ENCODE measurements around the gene POLR2M.

The POLR2M gene

DNA sequence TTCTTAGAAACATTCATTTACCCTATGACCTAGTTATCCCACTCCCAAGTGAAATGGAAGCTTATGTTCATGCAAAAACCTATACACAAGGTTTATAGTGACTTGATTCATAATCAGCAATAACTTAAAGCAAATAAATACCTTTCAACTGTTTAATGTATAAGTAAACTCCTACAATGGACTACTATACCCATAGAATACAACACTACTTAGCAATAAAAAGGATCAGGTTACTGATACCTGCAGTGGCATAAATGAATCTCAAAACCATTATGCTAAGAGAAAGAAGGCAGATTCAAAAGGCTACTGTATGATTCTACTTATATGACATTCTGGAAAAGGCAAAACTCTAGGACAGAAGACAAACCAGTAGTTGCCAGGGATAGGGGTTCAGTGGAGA lies 8.3 kb upstream of the POLR2M start:
- no peak for TF ChIP-seq SIN3A (IDR thresholded peaks at IDR 0.05; ENCODE audit: borderline replicate concordance, insufficient read depth, low read length)
- TF ChIP-seq FOXP2 (optimal IDR thresholded peaks at IDR 0.05; ENCODE audit: borderline replicate concordance, extremely low read depth, extremely low read length, insufficient read depth) = no peak
- TF ChIP-seq POLR2AphosphoS5 (IDR thresholded peaks at IDR 0.05; ENCODE audit: low read depth, low read length) = no peak
- no peak for TF ChIP-seq TAF1 (IDR thresholded peaks at IDR 0.05; ENCODE audit: borderline replicate concordance, insufficient read depth, low read length)

DNA sequence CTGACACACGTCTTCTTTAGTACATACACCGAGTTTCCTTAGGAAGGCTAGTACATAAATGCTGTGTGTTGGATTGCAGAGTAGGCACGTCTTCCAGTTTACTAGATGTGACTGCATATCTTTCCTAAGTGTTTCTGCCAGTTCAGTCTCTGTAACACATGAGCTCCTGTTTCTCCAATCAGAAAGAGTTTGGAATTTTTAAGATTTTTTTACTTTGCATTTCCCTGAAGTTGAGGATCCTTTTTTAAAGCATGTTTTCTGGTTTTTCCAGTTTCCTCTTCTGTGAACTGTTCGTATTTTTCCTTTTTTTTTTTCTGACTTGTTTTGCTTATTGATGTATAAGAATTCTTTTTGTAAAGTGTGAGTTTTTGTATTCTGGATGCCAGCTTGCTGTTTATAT lies 7.5 kb upstream of the POLR2M start:
- TF ChIP-seq FOXP2 (optimal IDR thresholded peaks at IDR 0.05; ENCODE audit: borderline replicate concordance, extremely low read depth, extremely low read length, insufficient read depth) = no peak
- no peak for TF ChIP-seq SIN3A (IDR thresholded peaks at IDR 0.05; ENCODE audit: borderline replicate concordance, insufficient read depth, low read length)
- no peak for TF ChIP-seq POLR2AphosphoS5 (IDR thresholded peaks at IDR 0.05; ENCODE audit: low read depth, low read length)
- TF ChIP-seq TAF1 (IDR thresholded peaks at IDR 0.05; ENCODE audit: borderline replicate concordance, insufficient read depth, low read length) = no peak
- TF ChIP-seq, protein P1, sequence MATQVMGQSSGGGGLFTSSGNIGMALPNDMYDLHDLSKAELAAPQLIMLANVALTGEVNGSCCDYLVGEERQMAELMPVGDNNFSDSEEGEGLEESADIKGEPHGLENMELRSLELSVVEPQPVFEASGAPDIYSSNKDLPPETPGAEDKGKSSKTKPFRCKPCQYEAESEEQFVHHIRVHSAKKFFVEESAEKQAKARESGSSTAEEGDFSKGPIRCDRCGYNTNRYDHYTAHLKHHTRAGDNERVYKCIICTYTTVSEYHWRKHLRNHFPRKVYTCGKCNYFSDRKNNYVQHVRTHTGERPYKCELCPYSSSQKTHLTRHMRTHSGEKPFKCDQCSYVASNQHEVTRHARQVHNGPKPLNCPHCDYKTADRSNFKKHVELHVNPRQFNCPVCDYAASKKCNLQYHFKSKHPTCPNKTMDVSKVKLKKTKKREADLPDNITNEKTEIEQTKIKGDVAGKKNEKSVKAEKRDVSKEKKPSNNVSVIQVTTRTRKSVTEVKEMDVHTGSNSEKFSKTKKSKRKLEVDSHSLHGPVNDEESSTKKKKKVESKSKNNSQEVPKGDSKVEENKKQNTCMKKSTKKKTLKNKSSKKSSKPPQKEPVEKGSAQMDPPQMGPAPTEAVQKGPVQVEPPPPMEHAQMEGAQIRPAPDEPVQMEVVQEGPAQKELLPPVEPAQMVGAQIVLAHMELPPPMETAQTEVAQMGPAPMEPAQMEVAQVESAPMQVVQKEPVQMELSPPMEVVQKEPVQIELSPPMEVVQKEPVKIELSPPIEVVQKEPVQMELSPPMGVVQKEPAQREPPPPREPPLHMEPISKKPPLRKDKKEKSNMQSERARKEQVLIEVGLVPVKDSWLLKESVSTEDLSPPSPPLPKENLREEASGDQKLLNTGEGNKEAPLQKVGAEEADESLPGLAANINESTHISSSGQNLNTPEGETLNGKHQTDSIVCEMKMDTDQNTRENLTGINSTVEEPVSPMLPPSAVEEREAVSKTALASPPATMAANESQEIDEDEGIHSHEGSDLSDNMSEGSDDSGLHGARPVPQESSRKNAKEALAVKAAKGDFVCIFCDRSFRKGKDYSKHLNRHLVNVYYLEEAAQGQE (IDR thresholded peaks at IDR 0.05; ENCODE audit: insufficient read depth in 1 of 2, low read depth in 2 of 2, low read length in 2 of 2) = no peak

DNA sequence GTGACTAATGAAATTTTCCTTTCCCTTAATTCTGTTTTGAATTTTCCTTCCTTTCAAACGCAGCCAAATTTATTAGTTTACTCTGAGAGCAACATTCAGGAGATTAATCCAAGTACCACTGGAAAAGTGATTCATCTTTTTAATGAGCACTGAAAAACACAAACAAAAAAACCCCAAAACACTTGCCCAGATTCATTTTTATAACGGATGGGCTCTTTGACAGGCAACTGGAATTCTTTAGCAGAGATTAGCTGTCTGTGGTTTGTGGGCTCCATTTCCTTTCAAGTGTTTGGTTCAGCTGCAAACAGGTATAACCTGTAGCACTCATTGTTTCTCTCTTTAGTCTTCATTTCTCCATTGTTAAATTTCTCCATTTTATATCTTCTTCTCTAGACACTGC lies 3.1 kb upstream of the POLR2M start:
- TF ChIP-seq POLR2AphosphoS5 (IDR thresholded peaks at IDR 0.05; ENCODE audit: low read depth, low read length) (no peak), TAF1 (IDR thresholded peaks at IDR 0.05; ENCODE audit: borderline replicate concordance, insufficient read depth, low read length) (no peak), SIN3A (IDR thresholded peaks at IDR 0.05; ENCODE audit: borderline replicate concordance, insufficient read depth, low read length) (no peak), FOXP2 (optimal IDR thresholded peaks at IDR 0.05; ENCODE audit: borderline replicate concordance, extremely low read depth, extremely low read length, insufficient read depth) (no peak)
- TF ChIP-seq, protein P1 (IDR thresholded peaks at IDR 0.05; ENCODE audit: insufficient read depth in 1 of 2, low read depth in 2 of 2, low read length in 2 of 2) = no peak

DNA sequence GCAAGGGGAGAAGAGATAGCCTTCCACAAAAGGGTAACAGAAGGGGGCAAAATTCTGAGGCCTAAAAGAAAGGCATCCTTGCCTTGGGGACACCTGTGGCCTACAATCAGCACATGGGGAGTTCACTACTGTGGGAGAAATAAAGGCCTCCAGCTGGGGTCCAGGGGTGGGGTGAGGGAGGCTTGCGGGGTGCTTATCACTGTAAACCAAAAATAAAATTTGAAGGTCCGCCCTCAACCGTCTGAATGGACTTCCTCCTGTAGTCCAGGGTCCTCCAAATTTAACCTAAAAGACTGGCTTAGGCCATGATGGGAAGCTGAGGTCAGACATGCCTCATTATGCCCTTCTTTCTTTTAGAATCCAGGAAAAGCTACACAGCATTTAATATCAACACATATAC lies 2.1 kb upstream of the POLR2M start:
- TF ChIP-seq FOXP2 (optimal IDR thresholded peaks at IDR 0.05; ENCODE audit: borderline replicate concordance, extremely low read depth, extremely low read length, insufficient read depth) (no peak), TAF1 (IDR thresholded peaks at IDR 0.05; ENCODE audit: borderline replicate concordance, insufficient read depth, low read length) (no peak), POLR2AphosphoS5 (IDR thresholded peaks at IDR 0.05; ENCODE audit: low read depth, low read length) (no peak), SIN3A (IDR thresholded peaks at IDR 0.05; ENCODE audit: borderline replicate concordance, insufficient read depth, low read length) (no peak)
- TF ChIP-seq, protein P1 (IDR thresholded peaks at IDR 0.05; ENCODE audit: insufficient read depth in 1 of 2, low read depth in 2 of 2, low read length in 2 of 2) = no peak

DNA sequence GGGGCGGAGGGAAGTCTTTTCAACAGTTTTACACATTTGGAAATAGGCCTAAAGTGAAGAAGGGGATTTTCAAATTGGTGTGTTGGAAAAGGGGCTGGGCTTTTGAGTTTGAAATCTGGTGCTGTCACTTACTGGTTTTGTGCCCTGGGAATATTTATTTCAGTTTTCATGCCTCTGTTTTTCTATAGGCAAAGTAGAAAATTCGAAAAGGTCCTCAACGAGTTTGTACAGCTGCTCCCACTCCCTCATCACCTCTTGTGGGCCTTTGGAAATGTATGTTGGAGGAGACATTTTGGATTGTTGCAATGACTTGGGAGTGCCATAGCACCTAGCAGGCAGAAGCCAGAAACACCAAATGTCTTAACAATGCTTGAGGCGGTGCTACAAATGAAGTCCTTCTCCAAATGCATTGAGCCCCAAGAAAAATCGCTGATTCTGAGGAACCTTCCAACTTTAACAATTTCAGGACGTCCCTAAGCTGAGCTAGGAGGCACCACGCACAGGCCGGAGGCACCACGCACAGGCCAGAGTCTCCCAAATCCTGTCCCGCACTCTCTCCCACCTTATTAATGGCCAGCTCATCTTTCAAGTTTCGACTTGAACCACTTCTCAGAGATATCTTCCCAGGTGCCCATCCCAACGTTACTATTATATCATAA lies 639 bp upstream of the POLR2M start:
- no peak for TF ChIP-seq SIN3A (IDR thresholded peaks at IDR 0.05; ENCODE audit: borderline replicate concordance, insufficient read depth, low read length)
- TF ChIP-seq, protein P1 (IDR thresholded peaks at IDR 0.05; ENCODE audit: insufficient read depth in 1 of 2, low read depth in 2 of 2, low read length in 2 of 2) = no peak
- TF ChIP-seq TAF1 (IDR thresholded peaks at IDR 0.05; ENCODE audit: borderline replicate concordance, insufficient read depth, low read length) = no peak
- no peak for TF ChIP-seq FOXP2 (optimal IDR thresholded peaks at IDR 0.05; ENCODE audit: borderline replicate concordance, extremely low read depth, extremely low read length, insufficient read depth)
- no peak for TF ChIP-seq POLR2AphosphoS5 (IDR thresholded peaks at IDR 0.05; ENCODE audit: low read depth, low read length)

Data from PFSK-1 (cell line).